ENCODE results near the gene PEMT.

DNA sequence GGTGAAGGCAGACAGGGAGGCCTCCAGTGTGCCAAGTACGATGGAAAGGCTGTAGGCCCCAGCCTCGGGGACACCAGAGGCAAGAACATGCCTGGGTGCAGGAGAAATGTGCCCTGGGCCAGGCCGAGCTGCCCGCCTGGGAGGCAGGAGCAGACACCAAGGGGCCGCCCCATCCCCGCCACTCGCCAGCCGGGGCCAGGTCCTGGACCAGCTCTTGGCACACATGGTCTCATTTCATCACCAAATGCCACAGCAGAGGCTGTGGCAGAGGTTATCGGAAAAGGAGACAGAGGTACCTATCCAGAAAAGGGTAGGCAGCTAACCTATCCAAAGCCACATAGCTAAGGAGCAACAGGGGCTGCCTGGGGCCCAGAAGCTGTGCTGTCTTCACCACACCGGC, 31.3 kb downstream of the PEMT start:
- TF ChIP-seq, protein P1, sequence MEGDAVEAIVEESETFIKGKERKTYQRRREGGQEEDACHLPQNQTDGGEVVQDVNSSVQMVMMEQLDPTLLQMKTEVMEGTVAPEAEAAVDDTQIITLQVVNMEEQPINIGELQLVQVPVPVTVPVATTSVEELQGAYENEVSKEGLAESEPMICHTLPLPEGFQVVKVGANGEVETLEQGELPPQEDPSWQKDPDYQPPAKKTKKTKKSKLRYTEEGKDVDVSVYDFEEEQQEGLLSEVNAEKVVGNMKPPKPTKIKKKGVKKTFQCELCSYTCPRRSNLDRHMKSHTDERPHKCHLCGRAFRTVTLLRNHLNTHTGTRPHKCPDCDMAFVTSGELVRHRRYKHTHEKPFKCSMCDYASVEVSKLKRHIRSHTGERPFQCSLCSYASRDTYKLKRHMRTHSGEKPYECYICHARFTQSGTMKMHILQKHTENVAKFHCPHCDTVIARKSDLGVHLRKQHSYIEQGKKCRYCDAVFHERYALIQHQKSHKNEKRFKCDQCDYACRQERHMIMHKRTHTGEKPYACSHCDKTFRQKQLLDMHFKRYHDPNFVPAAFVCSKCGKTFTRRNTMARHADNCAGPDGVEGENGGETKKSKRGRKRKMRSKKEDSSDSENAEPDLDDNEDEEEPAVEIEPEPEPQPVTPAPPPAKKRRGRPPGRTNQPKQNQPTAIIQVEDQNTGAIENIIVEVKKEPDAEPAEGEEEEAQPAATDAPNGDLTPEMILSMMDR (IDR thresholded peaks at IDR 0.05; ENCODE audit: low read length), result no peak
- no peak for TF ChIP-seq EZH2 (IDR thresholded peaks at IDR 0.05; ENCODE audit: borderline replicate concordance, low read length)
